ENCODE measurements around the gene RFC2. TPM values are rescaled to one million over a fixed set of nuclear protein-coding genes. Genes with fewer than 3 reads are reported as not detected.

Gene RFC2
- total RNA-seq, 4 donors from 2014 or later = 11.4 to 16.8 (median 14.0) TPM

DNA sequence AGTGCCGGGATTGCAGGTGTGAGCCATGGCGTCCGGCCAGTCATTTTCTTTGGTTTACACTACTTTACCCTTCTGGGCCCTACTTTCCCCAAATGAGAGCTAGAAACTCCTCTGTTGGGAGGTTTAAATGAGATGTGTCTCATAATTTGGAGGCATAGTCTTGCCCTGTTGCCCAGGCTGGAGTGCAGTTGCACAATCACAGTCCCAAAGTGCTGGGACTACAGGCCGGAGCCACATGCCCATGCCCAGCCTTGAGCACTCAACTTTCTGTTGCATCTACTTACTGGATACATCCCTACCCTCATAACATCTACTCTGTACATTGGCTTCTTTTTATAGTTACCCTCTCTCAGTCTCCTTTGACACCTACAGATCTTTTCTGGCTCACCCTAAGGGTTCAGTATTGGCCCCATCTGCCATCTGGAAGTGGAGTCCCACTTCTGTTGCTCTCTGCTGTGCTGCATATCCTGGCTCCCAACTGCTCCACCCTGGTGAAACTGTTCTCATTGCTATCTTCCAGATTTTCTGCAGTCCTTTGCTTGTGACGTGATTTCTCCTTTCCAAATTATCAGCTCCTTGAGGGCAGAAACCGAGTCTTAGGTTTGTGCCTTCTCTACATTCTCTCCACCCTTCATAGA is 71.6 kb downstream of the RFC2 start:
- H3K4me1 ChIP-seq = peaks cover 81 to 92% of the 10 kb centered on the region in 2 donors
- WGBS, 2 donors = 79 to 81% methylated on average over 6 of the region's 6 CpGs
- H3K9me3 ChIP-seq = no peaks in the 10 kb centered on the region
- peaks cover 0 to 3% of the 10 kb centered on the region in 2 donors for H3K36me3 ChIP-seq
- peak overlapping the region; percentile 17 to 56 (median 32) for H3K27ac ChIP-seq
- intact Hi-C loops (cut with DNase I) = loop anchor here (5.0 kb wide), 1 partner anchor 115 kb away; no protein-coding TSS in a partner anchor
- TF ChIP-seq POLR2A (IDR thresholded peaks at IDR 0.05) = no peak
- TF ChIP-seq, protein P1, sequence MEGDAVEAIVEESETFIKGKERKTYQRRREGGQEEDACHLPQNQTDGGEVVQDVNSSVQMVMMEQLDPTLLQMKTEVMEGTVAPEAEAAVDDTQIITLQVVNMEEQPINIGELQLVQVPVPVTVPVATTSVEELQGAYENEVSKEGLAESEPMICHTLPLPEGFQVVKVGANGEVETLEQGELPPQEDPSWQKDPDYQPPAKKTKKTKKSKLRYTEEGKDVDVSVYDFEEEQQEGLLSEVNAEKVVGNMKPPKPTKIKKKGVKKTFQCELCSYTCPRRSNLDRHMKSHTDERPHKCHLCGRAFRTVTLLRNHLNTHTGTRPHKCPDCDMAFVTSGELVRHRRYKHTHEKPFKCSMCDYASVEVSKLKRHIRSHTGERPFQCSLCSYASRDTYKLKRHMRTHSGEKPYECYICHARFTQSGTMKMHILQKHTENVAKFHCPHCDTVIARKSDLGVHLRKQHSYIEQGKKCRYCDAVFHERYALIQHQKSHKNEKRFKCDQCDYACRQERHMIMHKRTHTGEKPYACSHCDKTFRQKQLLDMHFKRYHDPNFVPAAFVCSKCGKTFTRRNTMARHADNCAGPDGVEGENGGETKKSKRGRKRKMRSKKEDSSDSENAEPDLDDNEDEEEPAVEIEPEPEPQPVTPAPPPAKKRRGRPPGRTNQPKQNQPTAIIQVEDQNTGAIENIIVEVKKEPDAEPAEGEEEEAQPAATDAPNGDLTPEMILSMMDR (IDR thresholded peaks at IDR 0.05) = no peak
- H3K27me3 ChIP-seq = no peaks in the 10 kb centered on the region
- DNase-seq = no peak
- no peak overlapping the region for H3K4me3 ChIP-seq (replicated peaks in 1 of 3)

DNA sequence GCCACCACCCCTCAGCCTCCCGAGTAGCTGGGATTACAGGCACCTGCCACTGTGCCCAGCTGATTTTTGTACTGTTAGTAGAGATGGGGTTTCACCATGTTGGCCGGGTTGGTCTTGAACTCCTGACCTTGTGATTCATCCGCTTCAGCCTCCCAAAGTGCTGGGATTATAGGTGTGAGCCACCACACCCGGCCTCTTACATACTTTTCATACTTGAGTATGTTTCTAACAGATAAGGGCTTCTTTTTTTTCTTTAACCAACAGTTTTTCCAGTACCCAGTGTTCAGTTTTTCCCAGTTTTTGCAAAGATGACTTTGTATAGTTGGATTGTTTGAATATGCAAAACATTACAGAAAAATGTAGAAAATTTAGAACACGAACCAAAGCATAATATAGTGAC is 72.4 kb downstream of the RFC2 start:
- H3K4me3 ChIP-seq (replicated peaks in 1 of 3) = no peak overlapping the region
- WGBS, 2 donors = 72 to 75% methylated on average over 5 of the region's 5 CpGs
- H3K27ac ChIP-seq = peak overlapping the region in 1 of 3 donors; percentile 32
- H3K27me3 ChIP-seq = no peaks in the 10 kb centered on the region
- DNase-seq = no peak
- peaks cover 82 to 92% of the 10 kb centered on the region in 2 donors for H3K4me1 ChIP-seq
- TF ChIP-seq POLR2A (IDR thresholded peaks at IDR 0.05) = no peak
- TF ChIP-seq, protein P1 (IDR thresholded peaks at IDR 0.05) = no peak
- no peaks in the 10 kb centered on the region for H3K36me3 ChIP-seq
- intact Hi-C loops (cut with DNase I) = loop anchor here (5.0 kb wide), 1 partner anchor 115 kb away; no protein-coding TSS in a partner anchor
- H3K9me3 ChIP-seq = no peaks in the 10 kb centered on the region

MicroRNAs encoded within 50 kb of the gene (microRNA counts, 767-probe panel; counts per million panel counts)
- microRNA hsa-miR-590-3p (0 counts per million in 2 donors), microRNA hsa-miR-590-5p (2,966 to 4,219 counts per million in 2 donors)

Small RNA genes lying within 50 kb of the gene (microRNA-seq; reads per million reads assigned to microRNA genes)
- 119 reads per million, percentile 56 among the genes with 10 or more reads in this experiment for gene MIR590

Small RNA genes lying within 50 kb of the gene (small RNA-seq; reads per million reads assigned to genes)
- not detected for gene MIR590

Other genes with a start within 250 kb of the RFC2 start
- 10 to 100 TPM; 29.0 to 65.7 (median 50.8) TPM for gene ELN, start 226.2 kb downstream of the RFC2 start, total RNA-seq
- 10 to 100 TPM; 16.7 to 32.8 (median 21.5) TPM for gene LIMK1, start 170.6 kb downstream of the RFC2 start, total RNA-seq
- 100 to 1,000 TPM; 267 to 323 (median 298) TPM for gene EIF4H, start 80.0 kb downstream of the RFC2 start, total RNA-seq
- gene LAT2, start 44.4 kb downstream of the RFC2 start, total RNA-seq = 1 to 10 TPM in 3 of 4 donors, under 1 TPM in 1; 0.93 to 3.4 (median 2.5) TPM
- gene CLIP2, start 35.0 kb upstream of the RFC2 start, total RNA-seq = 10 to 100 TPM in 1 of 4 donors, 1 to 10 TPM in 3; 4.4 to 16.5 (median 6.7) TPM
- gene GTF2IRD1, start 199.5 kb upstream of the RFC2 start, total RNA-seq = 10 to 100 TPM; 28.1 to 41.1 (median 31.0) TPM